Astrocyte of the spinal cord (primary cell): ENCODE data around the gene SCMH1.

Source experiments
- DNase-seq: peaks from one replicate; pipeline ENCODE4 v3.0.0; 2011; ENCODE audit warnings: low read depth, low spot score
- H3K4me3 ChIP-seq: 2 replicates; pipeline ENCODE4 v1.5.1; 2011; ENCODE audit warnings: low read depth, mild to moderate bottlenecking, low read length, moderate library complexity
- CTCF ChIP-seq: IDR thresholded peaks from 2 replicates; pipeline ENCODE4 v1.5.1; 2012; ENCODE audit warnings: low read depth, mild to moderate bottlenecking, low read length, inconsistent platforms
- in situ Hi-C: cut with HindIII; loops from 2 replicates; pipeline ENCODE4 v1.10.0; 2017; ENCODE audit warnings: low sequenced_read_pairs

The SCMH1 gene

DNA sequence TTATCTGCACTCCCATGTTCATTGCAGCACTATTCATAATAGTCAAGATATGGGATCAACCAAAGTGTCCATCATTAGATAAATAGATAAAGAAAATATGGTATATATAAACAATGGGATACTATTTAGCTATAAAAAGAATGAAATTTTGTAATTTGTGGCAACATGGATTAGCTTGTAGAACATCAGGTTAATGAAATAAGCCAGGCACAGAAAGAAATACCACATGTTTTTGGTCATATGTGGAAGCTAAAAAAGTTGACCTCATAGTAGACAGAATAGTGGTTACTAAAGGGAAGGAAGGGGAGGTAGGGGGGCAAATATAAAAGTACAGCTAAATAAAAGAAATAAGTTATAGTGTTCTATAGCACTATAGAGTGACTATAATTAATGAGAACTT lies 68.5 kb downstream of the SCMH1 start:
- DNase-seq: no peak
- no peak for TF ChIP-seq CTCF
- H3K4me3 ChIP-seq: no peak overlapping the region
- in situ Hi-C loops: no loop called here

- H3K4me3 ChIP-seq: no peak overlapping the region
- in situ Hi-C loops: no loop called here
- TF ChIP-seq CTCF: no peak
- no peak for DNase-seq
These were observed 70.7 kb downstream of the SCMH1 start for GRCh38 chr1:41171266-41171874.

GRCh38 chr1:41169799-41170180 lies 72.3 kb downstream of the SCMH1 start:
- in situ Hi-C loops: no loop called here

DNA sequence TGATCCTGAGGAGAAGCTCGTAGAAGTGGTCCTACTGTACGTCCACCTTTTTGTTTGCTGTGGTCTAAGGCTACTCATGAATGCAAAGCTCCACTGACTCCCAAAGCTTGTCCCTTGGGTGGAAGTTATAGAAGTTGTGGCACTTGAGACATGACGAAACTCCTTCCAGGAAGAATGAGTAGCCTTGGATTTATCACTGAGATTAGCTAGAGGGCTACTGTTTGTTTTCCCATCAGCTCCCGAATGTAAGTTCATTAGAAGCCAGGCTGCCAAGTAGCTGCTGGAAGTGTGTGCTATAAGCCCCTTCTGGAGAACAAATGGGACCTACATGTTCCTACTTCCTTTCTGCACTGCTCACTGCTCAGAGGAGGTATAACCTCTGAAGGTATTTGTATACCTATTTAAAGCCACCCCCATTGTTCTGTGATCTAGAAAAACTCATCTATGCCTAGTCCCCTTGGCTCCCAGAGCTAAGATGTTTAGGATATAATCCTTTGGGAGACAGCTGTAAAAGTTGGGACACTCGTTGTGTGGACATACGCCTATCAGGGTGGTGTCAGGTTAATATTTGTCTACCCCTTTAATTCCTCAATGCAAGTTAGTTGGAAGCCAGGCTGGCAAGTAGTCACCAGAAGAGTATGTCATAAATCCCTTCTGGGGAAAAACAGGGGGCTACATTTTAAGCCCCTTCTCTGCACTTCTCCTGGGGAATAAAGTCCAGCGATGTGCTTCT lies 72.9 kb downstream of the SCMH1 start:
- DNase-seq: no peak
- in situ Hi-C loops: no loop called here

More at GRCh38 chr1:41169799-41170180, 72.3 kb downstream of the SCMH1 start:
- no peak for DNase-seq
- H3K4me3 ChIP-seq: no peak overlapping the region
- no peak for TF ChIP-seq CTCF

GRCh38 chr1:41167667-41168066 lies 74.4 kb downstream of the SCMH1 start:
- no peak for TF ChIP-seq CTCF
- in situ Hi-C loops: no loop called here
- no peak for DNase-seq
- no peak overlapping the region for H3K4me3 ChIP-seq

More for the DNA sequence above, 72.9 kb downstream of the SCMH1 start:
- TF ChIP-seq CTCF: no peak
- H3K4me3 ChIP-seq: no peak overlapping the region

DNA sequence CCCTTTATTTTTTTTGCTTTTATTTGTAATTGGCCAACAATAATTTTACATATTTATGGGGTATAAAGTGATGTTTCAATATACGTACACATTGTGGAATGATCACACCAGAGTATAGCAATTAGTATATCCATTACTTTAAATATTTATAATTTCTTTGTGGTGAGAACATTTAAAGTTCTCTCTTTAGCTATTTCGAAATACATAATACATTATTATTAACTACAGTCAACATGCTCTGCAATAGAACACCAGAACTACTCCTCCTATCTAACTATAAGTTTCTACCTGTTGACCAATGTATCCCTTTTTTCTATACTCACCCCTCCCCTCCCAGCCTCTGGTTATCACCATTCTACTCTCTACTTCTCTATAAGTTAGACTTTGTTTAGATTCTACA lies 77.4 kb downstream of the SCMH1 start:
- TF ChIP-seq CTCF: no peak
- in situ Hi-C loops: no loop called here
- DNase-seq: no peak
- H3K4me3 ChIP-seq: no peak overlapping the region
